HG03432 (cell line): ENCODE measurements around the gene STING1.

Source experiments
- ATAC-seq: cut with Tn5 transposase; IDR thresholded peaks from one replicate; pipeline ENCODE4 v1.9.1; 2021; ENCODE audit warnings: mild to moderate bottlenecking, moderate library complexity; ENCODE audit not compliant: unreplicated experiment

Gene STING1

DNA sequence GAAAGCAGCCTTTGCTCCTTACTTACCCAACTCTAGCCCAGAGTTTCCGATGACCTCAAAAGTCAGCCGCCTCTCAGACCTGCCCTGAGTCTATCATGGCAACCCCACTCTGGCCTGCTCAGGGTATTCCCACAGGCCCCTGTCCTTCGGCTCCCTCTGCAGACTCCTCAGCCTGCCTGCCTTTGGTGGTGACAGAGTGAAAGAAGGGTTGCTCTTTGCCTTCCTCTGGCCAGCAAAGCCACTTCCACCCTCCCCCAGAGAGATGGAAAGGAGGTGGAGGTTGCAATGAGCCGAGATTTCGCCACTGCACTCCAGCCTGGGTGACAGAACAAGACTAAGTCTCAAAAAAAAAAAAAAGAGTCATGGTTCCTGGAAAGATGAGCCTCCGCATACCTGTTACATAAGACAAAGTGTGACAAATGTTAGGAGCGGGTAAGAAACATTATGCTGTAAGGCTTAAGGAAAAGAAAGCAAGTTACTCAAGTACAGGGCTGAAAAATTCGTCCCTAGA is 14.1 kb downstream of the STING1 start:
- no peak for ATAC-seq

DNA sequence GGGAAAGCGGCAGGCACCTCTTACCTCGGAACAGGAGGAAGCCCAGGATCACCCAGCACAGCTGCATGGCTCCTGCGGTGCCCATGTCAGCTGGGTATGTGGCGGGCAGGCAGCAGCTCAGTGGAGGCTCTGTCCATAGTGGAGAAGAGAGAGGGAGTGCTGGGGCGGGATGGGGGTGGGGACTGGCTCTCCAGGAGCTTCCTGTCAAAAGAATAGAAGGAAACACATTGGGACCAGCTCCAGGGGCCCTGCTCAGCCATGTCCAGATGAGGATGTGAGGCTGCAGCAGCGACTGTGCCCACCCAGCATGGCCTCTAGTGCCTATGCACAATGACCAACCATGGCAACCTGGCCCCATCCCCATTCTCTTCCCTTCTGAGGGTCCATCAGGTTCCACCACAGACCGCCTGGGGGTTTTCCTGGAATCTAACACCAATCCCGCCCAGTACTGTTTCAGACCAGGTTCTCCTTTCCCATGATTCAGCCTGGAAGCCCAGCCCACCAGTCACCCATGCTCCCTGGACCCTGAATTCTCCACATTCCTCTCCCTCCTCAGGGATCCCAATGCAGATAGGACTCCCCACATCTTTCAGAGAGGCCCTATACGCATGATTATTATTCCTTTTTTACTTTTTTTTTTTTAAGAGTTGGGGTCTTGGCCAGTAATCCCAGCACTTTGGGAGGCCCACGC is 19.8 kb downstream of the STING1 start, which contains the start of gene ECSCR:
Gene ECSCR, minus strand, starts transcription at position 158 of the 691 bp plus-strand sequence. Its CDS starts 73 bp downstream, at position 85.
- no peak for ATAC-seq

DNA sequence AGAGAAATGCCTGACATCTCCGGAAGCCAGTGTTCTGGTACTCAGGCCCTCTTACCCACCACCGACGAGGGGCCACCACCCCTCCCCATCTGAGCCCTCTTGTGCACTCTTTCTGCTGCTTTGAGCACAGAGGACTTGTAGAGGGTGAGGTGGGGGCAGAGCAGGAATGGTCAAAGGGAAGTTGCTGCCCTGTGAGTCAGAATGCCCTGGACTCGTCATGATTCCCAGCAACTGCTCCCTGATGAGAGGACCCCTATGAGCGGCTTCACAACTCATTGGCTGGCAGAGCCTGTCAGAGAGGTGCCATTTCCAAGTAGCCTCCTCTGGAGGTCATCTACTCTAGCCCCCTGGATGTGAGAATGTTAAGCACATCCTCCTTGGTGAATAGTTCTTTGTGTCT is 20.9 kb downstream of the STING1 start:
- ATAC-seq = no peak

DNA sequence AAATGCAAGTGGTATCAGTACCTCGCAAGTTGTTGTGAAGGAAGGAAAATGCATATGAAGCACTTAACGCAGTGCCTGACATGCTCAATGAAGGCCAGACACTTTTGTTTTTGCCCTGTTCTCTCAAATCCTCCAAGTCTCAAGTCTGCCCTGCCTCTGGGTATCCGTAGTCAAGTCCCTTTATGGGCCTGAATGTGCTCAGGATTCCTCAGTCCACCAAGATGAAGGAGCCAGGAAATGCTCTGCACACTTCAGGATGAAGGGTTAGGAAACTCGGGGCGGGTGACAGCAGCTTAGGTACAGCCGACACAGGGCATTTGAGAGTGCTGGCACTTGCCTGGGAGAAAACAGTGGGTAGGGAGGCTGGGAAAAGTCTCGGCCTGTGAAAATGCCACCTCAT is 21.4 kb downstream of the STING1 start:
- ATAC-seq = no peak

DNA sequence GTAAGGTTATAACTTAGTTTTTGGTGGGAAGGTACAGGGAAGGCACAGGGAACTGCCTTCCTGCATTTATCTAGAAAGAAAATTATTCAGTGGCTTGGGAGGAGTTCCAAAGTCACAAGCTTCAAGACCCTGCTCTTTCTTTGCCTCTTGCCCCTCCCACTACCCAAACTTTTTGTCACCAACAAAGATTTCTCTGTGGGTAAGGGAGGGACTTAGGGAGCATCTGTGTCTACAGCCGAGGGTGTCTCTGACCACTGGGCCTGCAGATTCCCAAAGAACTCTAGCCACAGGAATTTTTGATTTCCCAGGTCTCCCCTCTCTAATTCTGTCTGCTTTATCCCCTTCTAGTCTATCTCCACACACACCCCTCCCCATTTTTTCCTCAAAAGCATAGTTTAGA is 22.1 kb downstream of the STING1 start:
- no peak for ATAC-seq

DNA sequence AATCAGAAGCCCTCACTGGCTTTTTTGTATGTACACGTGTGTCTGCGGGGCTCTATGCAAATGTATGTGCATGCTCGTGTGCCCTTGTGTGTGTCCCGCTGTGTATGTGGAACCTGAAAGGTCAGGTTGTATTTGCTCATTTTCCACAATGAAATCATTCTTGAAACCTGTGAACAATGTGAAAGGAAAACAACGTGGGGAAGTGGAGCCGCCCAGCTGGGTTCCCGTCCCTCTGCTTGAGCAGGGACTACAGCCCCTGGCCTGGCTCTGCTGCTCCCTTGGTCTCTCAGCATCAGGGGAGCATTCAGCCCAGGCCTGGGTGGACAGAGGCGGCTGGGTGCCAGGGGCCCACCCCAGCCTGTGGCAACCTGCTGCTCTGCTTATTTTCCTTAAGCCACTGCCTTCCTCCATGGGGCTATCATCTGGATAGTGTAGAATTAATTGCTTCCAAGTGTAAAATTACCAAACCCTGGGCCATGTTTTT is 23.1 kb downstream of the STING1 start:
- no peak for ATAC-seq

DNA sequence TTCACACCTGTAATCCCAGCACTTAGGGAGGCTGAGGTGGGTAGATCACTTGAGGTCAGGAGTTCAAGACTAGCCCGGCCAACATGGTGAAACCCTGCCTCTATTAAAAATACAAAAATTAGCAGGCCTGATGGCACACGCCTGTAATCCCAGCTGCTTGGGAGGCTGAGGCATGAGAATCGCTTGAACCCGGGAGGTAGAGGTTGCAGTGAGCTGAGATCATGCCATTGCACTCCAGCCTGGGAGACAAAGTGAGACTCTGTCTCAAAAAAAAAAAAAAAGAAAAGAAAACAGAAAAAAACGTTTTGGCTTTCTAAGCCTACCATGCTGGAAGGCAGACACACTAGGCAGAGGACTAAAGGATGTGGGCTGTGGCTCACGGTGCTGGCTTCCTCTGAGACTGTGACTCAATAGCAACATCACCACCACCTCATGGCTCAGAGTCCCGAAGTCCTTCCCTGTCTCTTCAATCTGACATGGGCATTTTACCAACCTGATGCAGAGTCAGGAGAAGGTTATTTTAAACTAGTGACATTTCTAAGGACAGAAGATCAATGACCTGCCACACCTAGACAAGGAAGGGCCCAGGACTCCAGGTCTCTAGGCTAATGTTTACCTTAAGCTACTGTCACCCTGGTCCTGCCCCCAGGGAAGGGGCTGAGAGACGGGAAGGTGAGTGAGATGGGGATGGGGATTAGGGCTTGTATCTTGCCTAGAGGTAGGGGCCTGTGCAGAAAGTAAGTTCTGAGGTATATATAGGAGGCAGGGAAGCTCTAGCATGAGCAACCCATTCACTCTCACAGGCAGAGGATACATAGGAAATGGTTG is 23.8 kb downstream of the STING1 start:
- peak; percentile 75 for ATAC-seq

DNA sequence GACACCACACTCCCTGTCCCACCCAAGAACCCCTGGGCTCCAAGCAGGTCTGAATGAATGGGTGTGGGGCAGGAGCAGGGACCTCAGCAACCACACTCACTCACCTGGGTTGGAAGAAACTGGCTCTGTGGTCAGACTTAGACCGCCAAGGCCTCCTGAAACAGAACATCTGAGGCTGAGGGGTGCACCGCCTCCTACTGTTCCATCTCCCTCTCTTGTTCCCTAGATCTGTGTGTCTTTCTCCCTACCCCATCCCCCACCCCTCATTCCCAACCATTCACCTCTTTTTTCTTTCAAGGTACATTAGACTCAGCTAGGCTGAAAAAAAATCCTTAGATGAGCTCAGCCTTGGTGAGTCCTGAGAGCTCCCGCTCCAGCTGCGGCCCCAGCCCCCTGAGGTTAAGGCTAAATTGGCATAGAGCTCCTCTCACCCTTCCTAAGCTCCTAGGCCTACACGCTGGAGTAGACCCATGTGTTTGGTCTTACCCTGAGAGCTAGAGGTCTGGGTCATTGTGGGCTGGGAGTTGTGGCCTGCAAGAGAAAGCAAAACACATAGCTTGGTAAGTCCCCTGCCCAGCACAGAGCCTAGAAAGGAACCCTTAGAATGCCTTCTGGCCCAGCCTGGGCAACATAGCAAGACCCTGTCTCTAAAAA is 24.8 kb downstream of the STING1 start:
- no peak for ATAC-seq

DNA sequence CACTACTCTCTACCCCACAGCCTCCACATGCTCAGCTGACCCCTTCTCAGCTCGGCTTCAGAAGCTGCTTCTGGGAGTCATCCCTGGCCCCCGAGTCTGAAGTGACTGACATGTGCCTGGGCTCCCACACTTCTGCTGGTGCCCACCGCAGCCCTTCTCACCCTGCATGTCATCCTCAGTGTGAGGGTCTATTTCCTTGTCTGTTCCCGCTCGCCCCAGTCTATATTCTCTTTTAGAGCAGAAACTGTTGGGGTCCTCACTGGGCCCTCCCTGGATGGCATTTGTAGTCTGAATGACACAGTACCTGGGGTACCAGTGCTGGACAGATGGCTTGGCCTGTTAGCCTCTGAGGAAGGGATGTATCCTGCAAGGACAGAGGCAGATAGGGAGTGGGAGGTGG is 25.3 kb downstream of the STING1 start:
- ATAC-seq = no peak

DNA sequence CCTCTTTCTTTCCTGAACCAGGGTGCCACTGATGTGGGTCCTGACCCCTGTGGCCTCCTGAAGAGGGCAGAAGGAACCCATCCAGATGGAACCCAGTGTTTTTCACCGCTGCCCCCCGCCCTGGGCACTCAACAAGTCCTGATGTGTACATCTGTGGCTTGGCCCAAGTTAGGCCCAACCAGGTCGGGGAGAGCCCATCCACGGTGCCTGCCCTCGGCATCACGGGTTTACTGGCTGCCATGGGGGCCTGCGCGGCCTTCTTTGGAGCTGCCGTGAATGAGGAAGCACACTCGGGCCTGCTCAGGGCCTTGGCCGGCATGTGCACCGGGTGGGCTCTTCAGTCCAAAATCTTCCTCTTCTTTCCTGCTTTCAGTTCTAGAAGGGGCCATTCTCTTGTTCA is 25.8 kb downstream of the STING1 start:
- no peak for ATAC-seq

DNA sequence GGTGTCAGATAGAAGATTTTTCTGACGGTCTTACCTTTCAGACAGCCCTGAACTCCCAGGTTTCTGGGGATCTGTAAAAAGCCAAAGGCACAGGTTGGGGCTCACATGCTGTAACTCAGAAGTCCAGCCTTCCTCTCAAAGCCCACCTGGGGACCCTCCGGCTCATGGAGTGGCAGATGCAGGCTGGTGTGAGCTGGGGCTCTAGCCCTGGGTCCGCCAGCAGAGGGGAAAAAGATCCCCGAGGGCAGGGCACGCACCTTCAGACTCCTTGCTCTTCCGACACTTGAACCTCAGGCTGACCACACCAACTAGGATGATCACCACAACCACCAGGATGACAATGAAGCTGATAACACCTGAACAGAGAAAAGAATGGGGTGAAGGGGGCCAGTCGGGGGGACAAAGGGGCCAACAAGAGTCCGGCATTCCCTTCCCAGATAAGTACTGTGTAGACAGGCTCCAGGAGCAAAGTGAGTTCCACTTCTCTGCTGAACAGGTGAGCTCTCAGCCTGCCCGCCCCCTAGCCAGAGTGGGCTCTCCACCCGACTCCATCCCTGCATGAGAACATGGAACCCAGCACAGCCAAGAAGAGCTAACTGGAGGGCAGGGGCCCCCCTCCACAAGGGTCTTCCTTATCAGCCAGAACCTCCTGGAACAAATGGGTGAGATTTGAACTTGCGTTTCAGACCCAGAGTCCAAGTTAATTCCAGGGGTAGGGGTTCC is 27.8 kb downstream of the STING1 start:
- ATAC-seq = no peak

DNA sequence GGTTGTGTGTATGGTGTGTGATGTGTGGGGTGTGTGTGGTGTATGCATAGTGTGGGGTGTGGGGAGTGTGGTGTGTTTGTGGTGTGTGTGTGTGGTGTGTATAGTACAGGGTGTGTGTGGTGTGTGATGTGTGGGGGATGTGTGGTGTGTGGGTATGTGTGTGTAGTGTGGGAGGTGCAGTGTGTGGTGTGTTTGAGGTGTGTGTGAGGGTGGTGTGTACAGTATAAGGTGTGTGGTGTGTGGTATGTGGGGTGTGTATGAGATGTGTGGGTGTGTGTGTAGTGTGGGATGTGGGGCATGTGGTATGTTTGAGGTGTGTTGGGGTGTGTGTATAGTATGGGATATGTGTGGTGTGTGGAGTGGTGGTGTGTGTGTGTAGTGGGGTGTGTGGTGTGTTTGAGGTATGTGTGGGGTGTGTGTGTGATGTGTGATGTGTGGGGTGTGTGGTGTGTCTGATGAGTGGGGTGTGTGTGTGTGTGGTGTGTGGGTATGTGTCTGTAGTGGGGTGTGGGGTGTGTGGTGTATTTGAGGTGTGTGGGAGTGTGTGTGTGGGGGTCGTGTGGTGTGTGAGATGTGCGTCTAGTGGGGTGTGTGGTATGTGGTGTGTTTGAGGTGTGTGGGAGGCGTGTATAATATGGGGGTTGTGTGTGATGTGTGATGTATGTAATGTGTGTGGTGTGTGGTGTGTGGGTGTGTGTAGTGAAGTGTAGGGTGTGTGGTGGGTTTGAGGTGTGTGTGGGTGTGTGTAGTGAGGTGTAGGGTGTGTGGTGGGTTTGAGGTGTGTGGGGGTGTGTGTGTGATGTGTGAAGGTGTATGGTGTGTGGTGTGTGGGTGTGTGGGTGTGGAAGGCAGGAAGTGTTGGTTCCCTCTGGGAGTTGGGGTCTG is 28.6 kb downstream of the STING1 start:
- ATAC-seq = no peak

DNA sequence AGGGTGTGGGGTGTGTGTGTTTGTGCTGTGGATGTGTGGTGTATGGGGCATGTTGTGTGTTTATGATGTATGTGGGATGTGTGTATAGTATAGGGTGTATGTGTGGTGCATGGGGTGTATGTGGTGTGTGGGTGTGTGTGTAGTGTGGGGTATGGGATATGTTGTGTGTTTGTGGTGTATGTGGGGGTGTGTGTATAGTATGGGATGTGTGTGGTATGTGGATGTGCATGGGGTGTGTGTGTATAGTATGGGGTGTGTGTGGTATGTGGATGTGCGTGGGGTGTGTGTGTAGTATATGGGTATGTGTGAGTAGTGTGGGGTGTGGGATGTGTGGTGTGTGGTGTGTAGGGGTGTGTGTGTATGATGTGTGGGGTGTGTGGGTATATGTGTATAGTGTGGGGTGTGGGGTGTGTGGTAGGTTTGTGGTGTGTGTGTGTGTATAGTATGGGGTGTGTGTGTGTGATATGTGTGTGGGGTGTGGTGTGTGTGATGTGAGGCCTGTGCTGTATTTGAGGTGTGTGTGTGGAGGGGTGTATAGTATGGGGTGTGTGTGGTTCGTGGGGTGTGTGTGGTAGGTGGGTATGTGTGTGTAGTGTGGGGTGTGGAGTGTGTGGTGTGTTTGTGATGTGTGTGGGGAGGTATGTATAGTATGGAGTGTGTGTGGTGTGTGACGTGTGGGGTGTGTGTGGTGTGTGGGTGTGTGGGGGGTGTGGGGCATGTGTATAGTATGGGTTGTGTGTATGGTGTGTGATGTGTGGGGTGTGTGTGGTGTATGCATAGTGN is 30.5 kb downstream of the STING1 start:
- no peak for ATAC-seq

DNA sequence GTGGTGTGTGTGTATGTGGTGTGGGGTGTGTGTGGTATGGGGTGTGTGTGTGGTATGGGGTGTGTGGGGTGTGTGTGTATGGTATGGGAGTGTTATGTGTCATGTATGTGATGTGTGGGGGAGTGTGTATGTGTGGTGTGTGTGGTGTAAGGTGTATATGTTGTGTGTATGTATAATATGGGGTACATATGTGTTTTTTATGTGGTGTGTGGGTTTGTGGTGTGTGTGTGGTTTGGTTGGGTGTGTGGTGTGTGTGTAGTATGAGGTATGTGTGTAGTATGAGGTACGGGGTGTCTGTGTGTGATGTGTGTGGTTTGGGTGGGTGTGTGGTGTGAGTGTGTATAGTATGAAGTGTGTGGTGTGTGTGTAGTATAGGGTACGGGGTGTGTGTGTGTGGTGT is 31.4 kb downstream of the STING1 start:
- no peak for ATAC-seq

DNA sequence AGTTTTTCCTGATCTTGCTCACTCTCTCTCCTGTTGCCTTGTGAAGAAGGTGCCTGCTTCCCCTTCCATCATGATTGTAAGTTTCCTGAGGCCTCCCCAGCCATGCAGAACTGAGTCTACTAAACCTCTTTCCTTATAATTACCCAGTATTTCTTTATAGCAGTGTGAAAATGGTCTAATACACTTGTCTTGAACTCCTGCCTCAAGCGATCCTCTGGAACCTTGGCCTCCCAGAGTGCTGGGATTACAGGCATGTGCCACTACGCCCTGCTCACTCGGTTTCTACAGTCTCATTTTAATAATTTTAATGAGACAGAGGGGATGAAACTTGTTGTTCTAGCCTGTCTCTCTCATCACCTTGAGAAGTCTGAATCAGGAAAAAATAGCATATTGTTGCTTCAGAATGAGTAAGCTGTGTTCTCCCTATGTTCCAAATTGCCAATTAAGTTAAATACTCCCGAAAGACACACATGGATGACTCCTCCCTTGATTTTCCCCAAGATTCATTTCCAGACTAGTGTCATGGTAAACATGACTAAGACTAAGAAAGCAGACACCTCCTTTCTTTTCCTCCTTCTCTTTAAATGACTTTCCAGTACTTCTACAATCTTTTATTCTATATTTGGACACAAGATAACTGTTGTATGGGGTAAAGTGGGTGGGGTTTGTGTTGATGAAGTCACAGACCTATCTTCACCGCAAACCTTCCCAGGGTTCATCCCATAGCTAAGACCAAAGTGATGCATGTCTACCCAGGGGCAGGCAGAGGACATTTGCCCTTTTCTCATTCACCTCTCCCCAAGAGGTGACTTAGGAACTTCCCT is 35.4 kb downstream of the STING1 start:
- ATAC-seq = peak; percentile 72

DNA sequence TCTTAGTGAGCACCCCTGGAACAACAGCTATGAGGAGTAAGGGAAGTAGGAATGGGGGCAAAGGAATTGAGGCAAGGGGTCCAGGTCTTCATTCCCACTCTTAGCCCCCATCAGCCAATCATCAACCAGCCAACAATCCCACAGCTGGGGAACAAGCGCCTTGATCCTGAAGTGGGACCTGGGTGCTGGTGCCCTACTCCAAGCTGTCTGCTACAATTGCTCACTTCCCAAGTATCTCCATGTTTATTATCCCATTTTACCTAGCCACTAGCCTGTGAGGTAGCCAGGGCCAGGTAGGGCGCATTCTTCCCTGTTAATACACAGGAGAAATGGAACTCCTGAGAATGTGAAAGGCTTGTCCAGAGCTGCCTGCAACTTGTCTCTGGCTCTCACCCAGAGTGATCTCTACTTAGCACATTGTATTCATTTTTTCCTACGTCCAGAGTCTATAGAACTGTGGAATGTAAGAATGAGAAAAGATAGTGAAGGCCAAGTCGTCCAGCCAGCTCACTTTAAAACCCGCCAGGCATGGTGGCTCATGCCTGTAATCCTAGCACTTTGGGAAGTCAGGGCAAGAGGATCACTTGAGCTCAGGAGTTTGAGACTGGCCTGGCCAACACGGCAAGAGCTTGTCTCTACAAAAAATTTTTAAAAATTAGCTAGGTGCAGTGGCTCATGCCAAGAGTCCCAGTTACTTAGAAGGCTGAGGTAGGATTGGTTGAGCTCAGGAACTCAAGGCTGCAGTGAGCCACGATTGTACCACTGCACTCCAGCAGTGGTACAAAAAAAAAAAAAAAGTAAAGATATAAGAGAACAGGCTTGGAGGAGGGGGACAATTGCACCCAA is 37.0 kb downstream of the STING1 start:
- ATAC-seq = no peak

DNA sequence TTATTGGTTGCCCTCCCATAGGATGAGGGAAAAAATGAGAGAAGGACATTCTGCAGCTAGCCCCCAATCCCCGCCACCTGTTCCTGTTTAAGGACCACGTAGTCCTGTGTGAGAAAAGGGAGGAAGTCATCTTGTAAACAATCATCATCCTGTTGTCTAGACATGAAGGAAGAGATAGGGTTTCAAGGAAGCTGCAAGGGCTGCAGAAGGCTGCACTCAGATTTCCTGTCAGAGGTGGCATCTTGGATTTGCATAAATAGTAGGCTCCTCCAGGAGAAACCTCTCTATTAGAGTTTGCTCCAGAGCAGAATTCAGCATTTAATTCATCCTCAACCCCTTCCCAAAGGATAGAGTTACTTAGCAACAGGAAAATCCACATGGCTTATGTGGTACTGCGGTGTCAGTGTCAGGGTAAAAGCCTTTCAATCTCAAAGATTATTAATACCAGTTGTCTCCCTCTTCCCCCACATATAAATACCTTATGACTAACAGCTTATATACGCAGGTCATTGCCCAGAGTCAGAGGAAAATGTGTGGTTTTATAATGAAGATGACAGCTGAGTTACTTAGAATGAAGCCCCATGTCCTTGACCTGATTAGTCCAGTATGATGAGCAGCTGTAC is 38.6 kb downstream of the STING1 start:
- no peak for ATAC-seq
